IgD-negative memory B cell (primary cell): ENCODE data around the gene TOR1A. TPM values are rescaled to one million over a fixed set of nuclear protein-coding genes. Genes with fewer than 3 reads are reported as not detected.

Experiments used
- H3K27ac Mint-ChIP-seq, 3 donors: one replicate each; pipeline ENCODE4 v1.8.0; 2020 to 2022; ENCODE audit warnings: mild to moderate bottlenecking in 3 of 3, mixed read lengths in 3 of 3, moderate library complexity in 1 of 3
- H3K27me3 Mint-ChIP-seq: one replicate; pipeline ENCODE4 v1.8.0; 2021; ENCODE audit warnings: mixed read lengths
- H3K36me3 Mint-ChIP-seq: one replicate; pipeline ENCODE4 v1.8.0; 2020; ENCODE audit warnings: mild to moderate bottlenecking, mixed read lengths
- H3K4me1 Mint-ChIP-seq, 3 donors: one replicate each; pipeline ENCODE4 v1.8.0; 2020 to 2022; ENCODE audit warnings: mixed read lengths in 3 of 3, mild to moderate bottlenecking in 1 of 3
- H3K4me3 Mint-ChIP-seq, 4 donors: one replicate each; pipeline ENCODE4 v1.8.0; 2020 to 2022; ENCODE audit warnings: mild to moderate bottlenecking in 4 of 4, mixed read lengths in 4 of 4, moderate library complexity in 3 of 4
- H3K9me3 Mint-ChIP-seq, 3 donors: one replicate each; pipeline ENCODE4 v1.8.0; 2020 to 2021; ENCODE audit warnings: mixed read lengths in 3 of 3, mild to moderate bottlenecking in 1 of 3
- polyA plus RNA-seq: library from polyadenylated mRNA; unstranded; fragments of 300-500 nt; fragmentation: Illumina TruSeq; gene quantifications from one replicate; pipeline ENCODE4 v1.2.3, GENCODE V29; 2021

The TOR1A gene
- polyA plus RNA-seq, 1 donor from 2014 or later: 56.8 TPM

DNA sequence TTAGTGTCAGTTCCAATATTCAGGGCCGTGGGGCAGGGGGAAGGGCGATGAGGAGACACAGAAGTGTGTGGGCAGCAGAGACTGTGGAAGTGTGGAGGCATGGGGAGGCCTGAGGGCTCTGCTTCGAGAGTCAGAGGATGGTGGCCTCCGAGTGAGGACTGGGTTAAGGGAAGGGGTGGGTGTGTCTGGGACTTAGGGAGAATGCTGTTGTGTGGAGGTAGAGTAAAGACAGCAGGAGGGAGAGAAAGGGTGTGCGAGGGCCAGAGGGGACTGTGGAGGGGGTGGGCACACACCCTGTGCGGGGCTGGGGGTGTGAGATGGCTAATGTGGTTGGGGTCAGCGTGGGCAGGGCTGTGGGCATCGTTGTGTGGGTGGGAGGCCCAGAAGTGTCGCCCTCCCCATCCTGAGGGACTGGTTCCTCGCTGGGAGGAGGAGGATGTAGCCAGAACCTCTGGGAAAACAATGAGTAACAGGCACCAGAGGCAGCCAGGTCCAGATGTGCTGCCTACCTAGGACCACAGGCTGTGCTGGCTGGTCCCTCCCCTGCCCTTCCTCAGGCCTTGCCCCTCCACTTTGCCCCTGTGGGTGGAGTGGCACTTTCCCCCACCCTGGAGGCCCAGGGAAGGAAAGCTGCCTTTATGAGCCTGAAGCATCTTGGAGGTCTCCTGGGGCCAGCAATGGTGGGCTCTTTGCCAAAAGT, 15.5 kb upstream of the TOR1A start:
- no peaks in the 10 kb centered on the region for H3K27me3 Mint-ChIP-seq
- H3K4me3 Mint-ChIP-seq: no peak overlapping the region
- no peaks in the 10 kb centered on the region for H3K36me3 Mint-ChIP-seq
- peak overlapping the region; percentile 14 to 71 (median 60) for H3K27ac Mint-ChIP-seq
- H3K9me3 Mint-ChIP-seq: no peaks in the 10 kb centered on the region
- peaks cover 16 to 26% (median 24%) of the 10 kb centered on the region in 3 donors for H3K4me1 Mint-ChIP-seq

DNA sequence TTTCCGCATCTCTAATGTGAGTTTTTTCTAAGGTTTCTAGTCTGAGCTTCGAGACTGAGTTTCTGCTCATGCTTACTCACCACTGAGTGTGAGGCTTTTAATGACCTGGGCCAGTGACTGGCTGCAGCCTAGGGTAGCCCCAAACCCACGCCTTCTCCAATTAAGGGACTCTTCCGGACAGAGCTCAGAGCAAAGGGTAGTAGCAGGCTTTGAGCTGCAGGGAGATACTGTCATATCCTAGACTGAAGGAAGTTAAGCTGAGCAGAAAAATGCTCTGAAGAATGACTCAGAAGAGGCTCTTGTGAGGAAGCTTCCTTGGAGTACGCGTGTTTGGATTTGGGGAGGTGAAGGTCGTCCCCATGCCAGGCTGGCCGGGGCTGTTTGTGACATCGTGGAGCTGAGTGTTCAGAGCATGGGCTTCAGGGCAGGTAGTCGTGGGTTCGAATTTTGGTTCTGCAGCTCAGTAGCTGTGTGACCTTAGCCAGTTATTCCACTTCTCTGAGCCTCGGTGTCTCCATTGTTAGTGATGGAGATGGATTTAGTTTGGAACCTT, 14.8 kb upstream of the TOR1A start:
- Mint-ChIP-seq H3K36me3 (no peaks in the 10 kb centered on the region), H3K27me3 (no peaks in the 10 kb centered on the region), H3K4me1 (peaks cover 16 to 33% (median 31%) of the 10 kb centered on the region in 3 donors), H3K27ac (peak overlapping the region in 2 of 3 donors; percentile 14 to 60), H3K4me3 (peak overlapping the region in 2 of 4 donors; percentile 38 to 60), H3K9me3 (no peaks in the 10 kb centered on the region)

DNA sequence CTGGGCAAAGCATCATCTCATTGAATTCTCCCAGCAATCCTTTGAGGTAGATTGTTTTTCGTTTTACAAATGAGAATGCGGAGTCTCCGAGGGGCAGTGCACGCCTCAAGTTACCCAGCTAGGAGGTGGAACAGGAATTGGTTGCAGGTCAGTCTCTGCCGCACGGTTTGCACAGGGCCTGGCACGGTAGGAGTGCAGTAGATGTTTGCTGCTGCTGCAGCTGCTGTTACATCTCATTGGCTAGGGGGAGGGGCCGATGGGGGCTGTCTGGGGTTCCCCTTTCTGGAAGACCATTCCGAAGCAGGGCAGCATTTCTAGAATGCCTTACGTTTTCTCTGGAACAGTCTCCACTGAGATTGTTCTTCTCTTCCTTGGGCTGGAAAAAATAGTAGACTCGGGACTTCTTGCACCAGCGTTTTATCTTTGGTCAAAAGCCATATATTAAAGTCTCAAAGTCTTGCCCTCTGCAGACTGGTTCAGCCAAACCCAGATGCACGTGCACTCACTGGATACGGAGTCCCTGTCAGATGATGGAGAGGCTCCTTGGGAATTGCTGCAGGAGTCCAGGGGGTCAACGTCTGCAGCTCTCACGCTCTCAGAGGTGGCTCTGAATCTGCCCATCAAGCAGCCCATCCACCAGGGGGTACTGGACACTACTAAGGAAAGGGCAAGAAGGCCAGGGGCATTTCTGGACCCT, 12.5 kb upstream of the TOR1A start:
- no peaks in the 10 kb centered on the region for H3K36me3 Mint-ChIP-seq
- no peaks in the 10 kb centered on the region for H3K27me3 Mint-ChIP-seq
- no peaks in the 10 kb centered on the region for H3K9me3 Mint-ChIP-seq
- peak overlapping the region; percentile 91 to 98 (median 96) for H3K4me3 Mint-ChIP-seq
- H3K27ac Mint-ChIP-seq: peak overlapping the region; percentile 88 to 99 (median 98)
- H3K4me1 Mint-ChIP-seq: peaks cover 19 to 36% (median 33%) of the 10 kb centered on the region in 3 donors

DNA sequence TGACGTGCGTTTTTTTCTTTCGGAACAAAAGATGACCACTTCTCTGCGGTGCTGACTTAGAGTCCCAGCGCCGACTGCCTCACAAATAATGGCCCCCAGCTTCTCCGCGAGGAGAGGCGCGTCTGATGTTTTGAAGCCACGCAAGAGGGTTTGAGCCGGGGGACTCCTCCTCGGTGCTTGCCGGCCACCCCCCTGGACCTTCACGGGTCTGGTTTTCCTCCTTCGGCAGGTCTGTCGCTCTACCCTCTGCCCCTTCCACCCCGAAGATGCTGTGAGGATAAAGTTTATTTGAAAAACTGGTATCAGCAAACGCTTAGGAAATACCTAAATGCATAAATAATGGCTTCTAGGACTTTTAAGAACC, 11.9 kb upstream of the TOR1A start:
- H3K27me3 Mint-ChIP-seq: no peaks in the 10 kb centered on the region
- H3K9me3 Mint-ChIP-seq: no peaks in the 10 kb centered on the region
- H3K27ac Mint-ChIP-seq: peak overlapping the region; percentile 95 to 99 (median 98)
- peak overlapping the region; percentile 91 to 98 (median 96) for H3K4me3 Mint-ChIP-seq
- peaks cover 19 to 36% (median 33%) of the 10 kb centered on the region in 3 donors for H3K4me1 Mint-ChIP-seq
- peaks cover 1% of the 10 kb centered on the region for H3K36me3 Mint-ChIP-seq

DNA sequence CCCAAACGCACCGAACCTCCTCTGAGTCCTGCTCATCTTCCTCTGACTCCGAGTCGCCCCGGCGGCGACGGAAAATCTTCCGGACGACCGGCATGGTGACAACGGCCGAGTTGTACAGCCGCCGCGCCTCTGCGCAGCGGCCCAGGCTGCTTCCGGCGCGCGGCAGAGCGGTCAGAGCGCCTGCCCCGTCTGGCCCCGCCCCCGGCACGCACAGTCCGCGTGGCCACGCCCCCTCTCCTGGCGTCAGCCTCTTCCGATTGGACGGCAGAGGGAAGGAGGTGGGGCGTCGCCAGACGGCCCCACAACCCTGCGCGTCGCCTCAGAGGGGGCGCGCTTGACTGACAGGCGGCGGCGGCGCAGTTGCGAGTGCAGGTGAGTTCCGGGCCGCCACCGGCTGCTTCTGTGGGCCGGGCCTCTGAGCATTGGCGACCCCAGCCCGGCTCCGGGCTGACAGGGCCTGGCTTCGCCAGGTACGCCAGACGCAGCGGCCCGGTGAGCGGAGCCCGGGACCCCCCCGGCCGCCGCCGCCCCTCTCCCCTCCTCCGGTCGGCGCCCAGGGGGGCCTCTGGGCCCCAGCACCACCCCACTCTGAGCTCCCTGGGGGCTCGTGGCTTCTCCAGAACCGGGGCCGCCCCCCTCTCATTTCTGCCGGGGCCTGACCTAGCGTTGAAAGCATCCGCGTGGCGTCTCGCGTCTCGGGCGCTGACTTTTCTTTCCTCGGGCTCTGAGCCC, 11.4 kb upstream of the TOR1A start, which contains the start of the genes C9orf78 and USP20:
Gene C9orf78, minus strand, starts transcription at position 148 of the 732 bp plus-strand sequence. Its CDS starts 54 bp downstream, at position 94.
Gene USP20, plus strand, starts transcription at position 331 of the 732 bp plus-strand sequence. CDS start 17,098 bp downstream, outside the sequence.
- Mint-ChIP-seq H3K36me3 (peaks cover 3% of the 10 kb centered on the region), H3K9me3 (no peaks in the 10 kb centered on the region), H3K27me3 (no peaks in the 10 kb centered on the region), H3K4me3 (peak within 1 kb of the TSS; percentile 96 to 99 (median 98)), H3K27ac (peak within 1 kb of the TSS; percentile 98 to 100 (median 99)), H3K4me1 (peaks cover 19 to 36% (median 33%) of the 10 kb centered on the region in 3 donors)

DNA sequence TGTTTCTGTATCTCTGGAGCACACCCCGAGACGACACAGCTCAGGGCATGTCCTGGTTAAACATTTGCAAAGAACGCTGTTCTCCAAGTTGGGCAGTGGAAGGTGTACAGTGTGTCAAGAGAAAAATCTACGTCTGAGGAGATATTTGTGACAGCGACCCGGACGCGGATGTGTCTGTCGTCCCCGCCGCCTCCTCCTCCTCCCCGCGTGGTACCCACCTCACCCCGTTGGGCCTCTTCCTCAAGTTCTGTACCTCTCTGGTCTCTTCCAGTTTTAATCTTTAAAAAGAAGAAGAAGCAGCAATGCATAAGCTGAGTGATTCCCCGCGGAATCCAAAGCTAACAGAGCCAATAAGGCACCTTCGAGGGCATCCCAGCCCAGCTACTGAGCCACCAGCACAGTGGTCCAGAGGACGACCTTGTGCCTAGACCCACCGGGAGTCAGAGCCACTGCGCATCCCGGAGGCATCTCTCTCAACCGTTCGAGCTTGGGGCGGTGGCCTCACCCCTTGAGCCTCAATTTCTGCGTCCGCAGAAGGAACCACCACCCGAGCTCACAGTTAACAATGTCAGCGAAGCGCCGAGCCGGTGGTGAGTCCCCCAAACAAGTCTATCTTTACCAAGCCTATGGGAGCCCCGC, 10.7 kb upstream of the TOR1A start:
- Mint-ChIP-seq H3K4me3 (peak overlapping the region; percentile 96 to 99 (median 98)), H3K9me3 (no peaks in the 10 kb centered on the region), H3K4me1 (peaks cover 17 to 36% (median 33%) of the 10 kb centered on the region in 3 donors), H3K36me3 (peaks cover 3% of the 10 kb centered on the region), H3K27me3 (no peaks in the 10 kb centered on the region), H3K27ac (peak overlapping the region; percentile 98 to 100 (median 99))

DNA sequence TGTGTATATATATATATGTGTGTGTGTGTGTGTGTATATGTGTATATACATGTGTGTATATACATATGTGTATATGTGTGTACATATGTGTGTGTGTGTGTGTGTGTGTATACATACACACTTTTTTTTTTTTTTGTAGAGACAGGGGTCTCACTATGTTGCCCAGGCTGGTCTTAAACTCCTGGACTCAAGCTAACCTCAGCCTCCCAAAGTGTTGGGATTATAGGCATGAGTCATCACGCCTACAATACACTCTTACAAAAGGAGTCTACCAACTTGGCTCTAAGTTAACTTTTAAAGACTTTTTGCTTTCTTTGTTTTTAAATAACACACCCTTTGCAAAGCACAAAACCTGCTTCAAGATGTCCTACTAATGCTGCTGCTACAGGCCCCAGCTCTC, 9.0 kb upstream of the TOR1A start:
- peak overlapping the region in 2 of 4 donors; percentile 84 to 96 for H3K4me3 Mint-ChIP-seq
- no peaks in the 10 kb centered on the region for H3K27me3 Mint-ChIP-seq
- H3K9me3 Mint-ChIP-seq: no peaks in the 10 kb centered on the region

DNA sequence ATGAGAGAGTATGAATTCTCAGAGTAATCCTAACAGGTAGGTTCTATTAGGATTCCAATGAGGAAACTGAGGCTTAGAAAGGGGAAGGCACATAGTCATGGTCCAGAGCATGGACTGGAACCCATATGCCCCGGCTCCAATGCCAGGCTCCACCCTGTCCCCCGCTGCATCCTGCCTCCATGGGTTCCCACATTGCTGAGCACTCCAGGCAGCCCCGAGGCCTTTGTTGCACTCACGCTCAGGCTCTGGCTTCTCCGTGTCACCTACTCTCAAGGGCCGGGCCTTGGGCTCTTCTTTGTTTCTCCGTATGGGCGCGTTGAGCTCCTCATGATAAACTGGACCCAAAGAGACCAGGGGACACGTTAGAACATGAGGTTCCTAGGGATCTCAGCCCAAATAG, 5.0 kb upstream of the TOR1A start:
- no peak overlapping the region for H3K4me3 Mint-ChIP-seq
- no peak overlapping the region for H3K27ac Mint-ChIP-seq
- H3K4me1 Mint-ChIP-seq: peaks cover 2 to 6% (median 3%) of the 10 kb centered on the region in 3 donors
- H3K9me3 Mint-ChIP-seq: no peaks in the 10 kb centered on the region
- no peaks in the 10 kb centered on the region for H3K27me3 Mint-ChIP-seq
- peaks cover 3% of the 10 kb centered on the region for H3K36me3 Mint-ChIP-seq

More for the DNA sequence above, 9.0 kb upstream of the TOR1A start:
- Mint-ChIP-seq H3K27ac (peak overlapping the region in 2 of 3 donors; percentile 31 to 48), H3K36me3 (peaks cover 3% of the 10 kb centered on the region), H3K4me1 (peaks cover 14 to 33% (median 32%) of the 10 kb centered on the region in 3 donors)

DNA sequence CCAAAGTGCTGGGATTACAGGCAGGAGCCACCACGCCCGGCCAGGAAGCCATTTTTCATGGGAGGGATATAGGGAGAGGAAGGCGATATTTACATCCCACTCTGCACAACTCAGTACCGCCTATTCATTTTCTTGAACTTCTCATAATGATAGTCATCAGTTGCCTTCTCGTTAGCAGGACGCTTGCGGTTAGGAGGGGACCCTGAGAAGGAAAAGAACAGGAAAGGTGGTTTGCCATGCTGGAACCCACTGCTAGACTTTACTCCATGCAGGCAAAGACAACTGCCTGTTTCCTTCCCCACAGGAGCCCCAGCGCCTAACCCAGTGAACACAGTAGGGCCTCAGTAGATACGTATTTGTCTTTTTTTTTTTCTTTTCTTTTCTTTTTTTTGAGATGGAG, 4.1 kb upstream of the TOR1A start:
- Mint-ChIP-seq H3K4me1 (peaks cover 0 to under 1% (median 0%) of the 10 kb centered on the region in 3 donors), H3K9me3 (no peaks in the 10 kb centered on the region), H3K27ac (no peak overlapping the region), H3K36me3 (peaks cover 3% of the 10 kb centered on the region), H3K27me3 (no peaks in the 10 kb centered on the region), H3K4me3 (no peak overlapping the region)

DNA sequence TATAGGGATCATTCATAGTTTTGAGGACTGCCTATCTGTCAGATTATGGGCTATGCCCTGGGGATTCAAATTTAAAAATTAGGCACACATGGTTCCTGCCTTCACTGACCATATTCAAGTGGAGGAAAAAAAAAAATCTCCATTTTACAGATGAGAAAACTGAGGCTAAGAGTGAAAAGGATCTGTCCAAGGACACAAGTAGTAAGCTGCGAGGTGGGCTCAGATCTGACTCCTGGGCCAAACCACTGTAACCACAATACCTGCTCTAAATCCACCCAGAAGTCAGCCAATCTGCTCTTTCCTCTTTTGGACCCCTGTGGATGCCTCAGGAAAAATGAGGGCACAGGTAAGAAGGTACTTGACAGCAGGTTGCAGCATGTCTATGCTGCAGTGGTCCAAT, 2.8 kb upstream of the TOR1A start:
- H3K27ac Mint-ChIP-seq: peak overlapping the region in 2 of 3 donors; percentile 18 to 39
- H3K4me1 Mint-ChIP-seq: peaks cover 3 to 5% (median 4%) of the 10 kb centered on the region in 3 donors
- H3K36me3 Mint-ChIP-seq: peaks cover 3% of the 10 kb centered on the region
- no peaks in the 10 kb centered on the region for H3K9me3 Mint-ChIP-seq
- peak overlapping the region in 2 of 4 donors; percentile 14 to 65 for H3K4me3 Mint-ChIP-seq
- no peaks in the 10 kb centered on the region for H3K27me3 Mint-ChIP-seq

DNA sequence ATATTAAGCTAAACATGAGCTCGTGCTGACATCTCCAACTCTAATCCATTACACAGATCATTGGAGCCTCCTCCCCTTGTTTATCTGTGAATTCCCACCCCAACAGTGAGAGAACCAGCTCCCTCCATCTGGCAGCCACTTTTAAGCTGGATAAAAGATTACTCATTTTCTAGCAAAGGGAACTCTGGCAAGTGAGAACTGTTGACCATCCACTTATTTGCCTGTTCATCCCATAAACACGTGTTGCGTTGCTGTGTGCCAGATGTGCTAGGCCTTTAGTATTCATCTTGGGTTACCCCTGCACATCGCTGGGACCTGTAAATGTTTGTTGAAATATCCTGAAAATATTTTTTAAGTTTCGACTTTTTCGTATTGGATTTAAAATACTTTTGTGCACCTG, 2.4 kb upstream of the TOR1A start:
- Mint-ChIP-seq H3K36me3 (peaks cover 3% of the 10 kb centered on the region), H3K27me3 (no peaks in the 10 kb centered on the region), H3K4me3 (peak overlapping the region in 1 of 4 donors; percentile 14), H3K27ac (peak overlapping the region in 1 of 3 donors; percentile 18), H3K4me1 (peaks cover 3 to 5% (median 4%) of the 10 kb centered on the region in 3 donors), H3K9me3 (no peaks in the 10 kb centered on the region)

DNA sequence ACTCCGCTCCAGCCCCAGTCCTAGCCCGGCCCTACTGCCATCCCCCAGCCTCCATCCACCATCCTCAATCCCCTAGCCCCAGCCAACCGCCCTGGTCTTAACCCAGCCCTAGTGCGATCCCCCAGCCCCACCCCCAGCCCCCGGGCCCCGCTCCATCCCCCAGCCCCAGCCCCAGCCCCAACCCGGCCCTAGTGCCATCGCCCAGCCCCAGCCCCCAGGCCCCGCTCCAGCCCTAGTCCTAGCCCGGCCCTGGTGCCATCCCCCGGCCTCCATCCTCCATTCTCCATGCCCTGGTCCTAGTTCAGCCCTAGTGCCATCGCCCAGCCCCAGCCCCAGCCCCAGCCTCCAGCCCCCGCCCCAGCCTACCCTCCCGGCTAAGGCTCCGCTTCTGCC, 398 bp downstream of the TOR1A start:
- Mint-ChIP-seq H3K9me3 (no peaks in the 10 kb centered on the region), H3K4me3 (peak overlapping the region; percentile 83 to 94 (median 90)), H3K27ac (peak overlapping the region in 2 of 3 donors; percentile 63 to 85), H3K27me3 (no peaks in the 10 kb centered on the region), H3K4me1 (peaks cover 3 to 5% (median 4%) of the 10 kb centered on the region in 3 donors), H3K36me3 (no peaks in the 10 kb centered on the region)

DNA sequence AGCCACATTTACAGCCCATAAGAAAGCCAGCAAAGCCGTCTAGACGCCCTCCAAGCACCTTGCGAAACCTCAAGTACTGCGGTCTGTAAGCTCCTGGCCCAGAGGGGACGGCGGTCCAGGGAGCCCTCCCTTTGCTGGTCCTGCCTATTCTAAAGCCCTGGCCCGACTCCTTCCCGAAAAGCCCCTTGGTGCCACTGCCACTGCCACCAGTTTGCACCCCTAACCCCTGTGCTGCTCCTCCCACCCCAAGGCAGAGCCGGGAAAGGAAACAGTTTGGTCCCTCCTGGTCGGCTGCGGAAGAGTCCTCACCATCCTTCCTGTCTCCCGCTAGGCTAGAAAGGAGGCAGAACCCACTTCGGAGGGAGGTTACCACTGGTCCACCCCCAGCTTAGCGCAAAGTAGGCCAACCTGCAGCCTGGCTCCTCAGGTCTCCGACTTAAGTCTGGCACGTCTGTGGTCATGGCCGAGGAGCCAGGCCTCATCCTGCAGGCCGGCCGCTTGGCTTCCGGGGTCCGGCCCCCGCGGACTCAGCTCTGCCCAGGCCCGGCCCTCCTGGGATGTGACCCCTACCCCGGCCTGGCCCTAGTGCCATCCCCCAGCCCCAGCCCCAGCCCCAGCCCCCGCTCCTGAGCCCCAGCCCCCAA, 916 bp downstream of the TOR1A start:
- H3K4me3 Mint-ChIP-seq: peak overlapping the region; percentile 63 to 94 (median 78)
- no peaks in the 10 kb centered on the region for H3K36me3 Mint-ChIP-seq
- peak overlapping the region; percentile 14 to 88 (median 42) for H3K27ac Mint-ChIP-seq
- peaks cover 3 to 5% (median 4%) of the 10 kb centered on the region in 3 donors for H3K4me1 Mint-ChIP-seq
- H3K27me3 Mint-ChIP-seq: no peaks in the 10 kb centered on the region
- H3K9me3 Mint-ChIP-seq: no peaks in the 10 kb centered on the region
